Gastrocnemius medialis (tissue), 4 donors: ENCODE data around the gene SEMA3G. TPM values are rescaled to one million over a fixed set of nuclear protein-coding genes. Genes with fewer than 3 reads are reported as not detected.

ENCODE experiments used
- ATAC-seq, 2 donors: fragments of 150-250 bp; one replicate each; pipeline ENCODE4 v1.9.1; 2016
- DNase-seq, 2 donors: peaks; one replicate each; pipeline ENCODE4 v3.0.0-alpha.2; 2019
- H3K27ac ChIP-seq, 4 donors: fragments of 200-600 bp; sonication (generic); 1 replicate in 1 of 4; 2 replicates in 3 of 4; pipeline ENCODE4 v1.5.1; 2016 to 2018; ENCODE audit warnings: mild to moderate bottlenecking in 2 of 4, moderate library complexity in 1 of 4
- H3K27me3 ChIP-seq, 3 donors: fragments of 200-600 bp; sonication (generic) in 2 of 3; 1 replicate in 1 of 3; 2 replicates in 2 of 3; pipeline versions ENCODE4 v1.5.1 to v1.6.0; 2016 to 2019; ENCODE audit warnings: mild to moderate bottlenecking in 1 of 3, moderate library complexity in 1 of 3
- H3K36me3 ChIP-seq, 2 donors: fragments of 200-600 bp; sonication (generic) in 1 of 2; one replicate each; pipeline ENCODE4 v1.5.1; 2017 to 2018
- H3K4me1 ChIP-seq, 2 donors: fragments of 200-600 bp; sonication (generic) in 1 of 2; one replicate each; pipeline ENCODE4 v1.5.1; 2016 to 2017; ENCODE audit warnings: mild to moderate bottlenecking in 2 of 2
- H3K4me3 ChIP-seq, 4 donors: fragments of 200-600 bp; sonication (generic) in 3 of 4; 1 replicate in 1 of 4; 2 replicates in 3 of 4; pipeline ENCODE4 v1.5.1; 2016 to 2019; ENCODE audit warnings: mild to moderate bottlenecking in 2 of 4
- H3K9me3 ChIP-seq, 3 donors: fragments of 200-600 bp; sonication (generic) in 2 of 3; 1 replicate in 1 of 3; 2 replicates in 2 of 3; pipeline ENCODE4 v1.5.1; 2016 to 2019
- POLR2A ChIP-seq, 2 donors: fragments of 450-650 bp; IDR thresholded peaks; one replicate each; pipeline ENCODE4 v1.6.1; 2017; ENCODE audit warnings: antibody characterized with exemption in 2 of 2, mild to moderate bottlenecking in 2 of 2, moderate library complexity in 2 of 2
- in situ Hi-C, 4 donors: fragments of 200-750 bp; cut with MboI; loops; one replicate each; pipeline versions ENCODE4 v1.15.0 to v1.8.0; 2017; ENCODE audit warnings: low sequenced_read_pairs in 4 of 4
- intact Hi-C: fragments of 100-400 bp; cut with DNase I; formaldehyde crosslinking; loops from one replicate; pipeline ENCODE4 v1.15.1; 2023; ENCODE audit warnings: low total_unique reads
- total RNA-seq, 4 donors: library from RNA; depleted of rRNA; stranded (reverse); fragments of >200 nt; gene quantifications; one replicate each; pipeline versions ENCODE4 v1.1.0 to v1.2.3, GENCODE V29; 2016
- TF ChIP-seq, protein P1 (sequence below), 5 experiments: fragments of 450-650 bp in 3 of 5; fragments of 200-600 bp in 2 of 5; sonication (generic) in 2 of 5; IDR thresholded peaks in 4 of 5; conservative IDR thresholded peaks in 1 of 5; 1 replicate in 4 of 5; 2 replicates in 1 of 5; pipeline ENCODE4 v1.5.1; 2016 to 2019; ENCODE audit warnings: antibody characterized with exemption in 5 of 5, mild to moderate bottlenecking in 3 of 5, moderate library complexity in 3 of 5

The SEMA3G gene
- total RNA-seq, 4 donors from 2014 or later, result 3.8 to 20.3 (median 13.1) TPM

DNA sequence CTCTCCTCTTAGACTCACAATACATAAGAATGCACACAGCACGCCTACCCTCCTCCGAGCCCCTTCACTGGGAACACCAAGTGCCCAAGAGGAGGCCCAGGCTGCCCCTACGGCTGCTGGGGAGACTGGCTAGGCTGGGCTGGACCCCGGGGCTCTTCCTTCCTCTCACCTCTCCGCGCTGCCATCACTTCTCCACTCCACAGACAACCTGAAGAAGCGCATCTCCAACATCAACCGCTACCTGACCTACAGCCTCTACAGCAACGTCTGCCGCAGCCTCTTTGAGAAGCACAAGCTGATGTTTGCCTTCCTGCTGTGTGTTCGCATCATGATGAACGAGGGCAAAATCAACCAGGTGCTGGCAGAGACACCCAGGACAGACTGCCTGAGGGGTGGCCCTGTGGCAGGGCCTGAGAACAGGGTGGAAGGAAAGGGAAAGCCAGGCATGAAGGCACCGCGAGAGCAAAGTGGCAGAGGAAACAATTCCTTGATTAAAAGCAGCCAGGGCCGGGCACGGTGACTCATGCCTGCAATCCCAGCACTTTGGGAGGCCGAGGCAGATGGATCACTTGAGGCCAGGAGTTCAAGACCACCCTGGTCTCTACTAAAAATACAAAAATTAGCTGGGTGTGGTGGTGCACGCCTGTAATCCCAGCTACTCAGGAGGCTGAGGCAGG lies 51.6 kb downstream of the SEMA3G start:
- ATAC-seq, result no peak
- no peaks in the 10 kb centered on the region for H3K4me1 ChIP-seq
- H3K27me3 ChIP-seq, result no peaks in the 10 kb centered on the region
- in situ Hi-C loops, result no loop called here
- peaks cover 0 to 13% of the 10 kb centered on the region in 2 donors for H3K36me3 ChIP-seq
- intact Hi-C loops, result no loop called here
- H3K9me3 ChIP-seq, result no peaks in the 10 kb centered on the region
- no peak for DNase-seq
- no peak overlapping the region for H3K4me3 ChIP-seq
- H3K27ac ChIP-seq, result no peak overlapping the region
- TF ChIP-seq POLR2A (IDR thresholded peaks at IDR 0.05), result no peak
- TF ChIP-seq, protein P1, sequence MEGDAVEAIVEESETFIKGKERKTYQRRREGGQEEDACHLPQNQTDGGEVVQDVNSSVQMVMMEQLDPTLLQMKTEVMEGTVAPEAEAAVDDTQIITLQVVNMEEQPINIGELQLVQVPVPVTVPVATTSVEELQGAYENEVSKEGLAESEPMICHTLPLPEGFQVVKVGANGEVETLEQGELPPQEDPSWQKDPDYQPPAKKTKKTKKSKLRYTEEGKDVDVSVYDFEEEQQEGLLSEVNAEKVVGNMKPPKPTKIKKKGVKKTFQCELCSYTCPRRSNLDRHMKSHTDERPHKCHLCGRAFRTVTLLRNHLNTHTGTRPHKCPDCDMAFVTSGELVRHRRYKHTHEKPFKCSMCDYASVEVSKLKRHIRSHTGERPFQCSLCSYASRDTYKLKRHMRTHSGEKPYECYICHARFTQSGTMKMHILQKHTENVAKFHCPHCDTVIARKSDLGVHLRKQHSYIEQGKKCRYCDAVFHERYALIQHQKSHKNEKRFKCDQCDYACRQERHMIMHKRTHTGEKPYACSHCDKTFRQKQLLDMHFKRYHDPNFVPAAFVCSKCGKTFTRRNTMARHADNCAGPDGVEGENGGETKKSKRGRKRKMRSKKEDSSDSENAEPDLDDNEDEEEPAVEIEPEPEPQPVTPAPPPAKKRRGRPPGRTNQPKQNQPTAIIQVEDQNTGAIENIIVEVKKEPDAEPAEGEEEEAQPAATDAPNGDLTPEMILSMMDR (IDR thresholded peaks at IDR 0.05 in 4 of 5, conservative IDR thresholded peaks at IDR 0.05 in 1 of 5), result no peak

DNA sequence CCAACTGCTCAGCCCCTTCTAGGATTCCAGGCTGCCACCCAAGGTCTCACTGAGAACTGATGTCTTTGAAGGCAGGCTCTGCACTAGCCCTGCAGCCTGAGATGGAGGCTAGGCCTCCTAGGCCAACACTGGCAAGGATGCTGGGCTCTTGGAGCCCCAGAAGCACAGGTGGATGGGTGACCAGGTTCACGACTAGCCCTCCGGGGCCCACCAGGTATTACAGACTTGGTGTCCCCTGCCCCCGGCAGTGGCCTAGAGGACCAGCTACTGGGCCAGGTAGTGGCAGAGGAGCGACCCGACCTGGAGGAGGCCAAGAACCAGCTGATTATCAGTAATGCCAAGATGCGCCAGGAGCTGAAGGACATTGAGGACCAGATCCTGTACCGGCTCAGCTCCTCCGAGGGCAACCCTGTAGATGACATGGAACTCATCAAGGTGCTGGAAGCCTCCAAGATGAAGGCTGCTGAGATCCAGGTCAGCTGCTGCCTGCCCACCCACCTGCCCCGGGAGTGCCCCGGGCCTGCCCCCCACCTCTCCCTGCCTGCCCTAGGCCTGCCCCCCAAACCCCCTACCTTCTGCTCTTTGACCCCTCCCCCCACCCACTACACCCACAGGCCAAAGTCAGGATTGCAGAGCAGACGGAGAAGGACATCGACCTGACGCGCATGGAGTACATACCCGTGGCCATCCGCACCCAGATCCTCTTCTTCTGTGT lies 52.5 kb downstream of the SEMA3G start:
- peaks cover 0 to 13% of the 10 kb centered on the region in 2 donors for H3K36me3 ChIP-seq
- H3K27ac ChIP-seq, result no peak overlapping the region
- H3K9me3 ChIP-seq, result no peaks in the 10 kb centered on the region
- intact Hi-C loops, result no loop called here
- H3K4me3 ChIP-seq, result no peak overlapping the region
- in situ Hi-C loops, result no loop called here
- DNase-seq (no peak), ATAC-seq (no peak)
- no peaks in the 10 kb centered on the region for H3K27me3 ChIP-seq
- no peak for TF ChIP-seq POLR2A (IDR thresholded peaks at IDR 0.05)
- TF ChIP-seq, protein P1 (IDR thresholded peaks at IDR 0.05 in 4 of 5, conservative IDR thresholded peaks at IDR 0.05 in 1 of 5), result no peak
- H3K4me1 ChIP-seq, result no peaks in the 10 kb centered on the region

DNA sequence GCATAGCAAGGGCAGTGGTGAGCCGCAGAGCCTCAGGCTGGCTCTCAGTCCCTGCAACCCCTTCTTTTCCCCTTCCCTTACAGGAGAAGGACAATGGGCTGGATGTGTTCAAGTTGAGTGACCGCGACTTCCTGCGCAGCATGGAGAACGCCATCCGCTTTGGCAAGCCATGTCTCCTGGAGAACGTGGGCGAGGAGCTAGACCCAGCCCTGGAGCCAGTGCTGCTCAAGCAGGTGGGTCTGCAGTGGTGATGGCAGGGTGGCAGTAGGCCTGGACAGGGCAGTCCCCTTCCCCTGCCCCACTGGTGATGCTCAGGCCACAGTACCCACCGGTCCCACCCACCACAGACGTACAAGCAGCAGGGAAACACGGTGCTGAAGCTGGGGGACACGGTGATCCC lies 53.8 kb downstream of the SEMA3G start:
- Histone ChIP-seq H3K27ac (no peak overlapping the region), H3K4me3 (no peak overlapping the region), H3K9me3 (no peaks in the 10 kb centered on the region), H3K4me1 (no peaks in the 10 kb centered on the region), H3K27me3 (no peaks in the 10 kb centered on the region), H3K36me3 (peaks cover 0 to 13% of the 10 kb centered on the region in 2 donors)
- DNase-seq (no peak), ATAC-seq (no peak)
- TF ChIP-seq POLR2A (IDR thresholded peaks at IDR 0.05), result no peak
- TF ChIP-seq, protein P1 (IDR thresholded peaks at IDR 0.05 in 4 of 5, conservative IDR thresholded peaks at IDR 0.05 in 1 of 5), result no peak
- intact Hi-C loops, result no loop called here
- in situ Hi-C loops, result no loop called here

DNA sequence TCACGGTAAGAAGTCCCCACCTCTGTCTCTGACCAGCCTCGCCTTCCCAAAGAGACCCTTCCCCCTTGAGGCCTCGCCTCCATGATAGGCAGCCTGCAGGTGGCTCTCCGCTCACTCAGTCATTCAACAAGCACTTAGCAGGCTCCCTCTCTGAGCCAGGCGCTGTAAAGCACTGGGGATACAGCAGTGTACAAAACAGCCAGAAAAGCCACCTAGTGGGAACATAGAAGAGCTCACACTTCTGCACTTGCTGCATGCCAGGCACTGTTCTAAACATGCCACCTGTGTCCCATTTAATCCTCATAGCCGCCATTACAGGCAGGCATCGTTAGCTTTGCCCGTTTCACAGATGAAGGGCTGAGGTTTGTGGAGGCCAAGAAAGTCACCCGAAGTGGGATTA lies 56.0 kb downstream of the SEMA3G start:
- no peak overlapping the region for H3K4me3 ChIP-seq
- TF ChIP-seq, protein P1 (IDR thresholded peaks at IDR 0.05 in 4 of 5, conservative IDR thresholded peaks at IDR 0.05 in 1 of 5), result no peak
- no peak for TF ChIP-seq POLR2A (IDR thresholded peaks at IDR 0.05)
- ATAC-seq, result no peak
- no peaks in the 10 kb centered on the region for H3K4me1 ChIP-seq
- DNase-seq, result no peak
- in situ Hi-C loops, result no loop called here
- H3K27me3 ChIP-seq, result no peaks in the 10 kb centered on the region
- no peak overlapping the region for H3K27ac ChIP-seq
- H3K9me3 ChIP-seq, result no peaks in the 10 kb centered on the region
- intact Hi-C loops, result no loop called here
- peaks cover 0 to 13% of the 10 kb centered on the region in 2 donors for H3K36me3 ChIP-seq
